GM18951 (cell line): ENCODE measurements around the gene YTHDC2.

Source experiments
- POLR2A ChIP-seq: IDR thresholded peaks from 4 replicates; pipeline ENCODE4 v1.6.1; 2011; ENCODE audit warnings: mild to moderate bottlenecking; ENCODE audit not compliant: insufficient read length, insufficient read depth; ENCODE audit errors: extremely low read depth
- in situ Hi-C: fragments of 300-500 bp; cut with MboI; formaldehyde crosslinking; loops from one replicate; pipeline ENCODE4 v1.12.0; 2022; ENCODE audit warnings: low sequenced_read_pairs, mixed read lengths, inconsistent platforms; ENCODE audit not compliant: unreplicated experiment

YTHDC2 gene

DNA sequence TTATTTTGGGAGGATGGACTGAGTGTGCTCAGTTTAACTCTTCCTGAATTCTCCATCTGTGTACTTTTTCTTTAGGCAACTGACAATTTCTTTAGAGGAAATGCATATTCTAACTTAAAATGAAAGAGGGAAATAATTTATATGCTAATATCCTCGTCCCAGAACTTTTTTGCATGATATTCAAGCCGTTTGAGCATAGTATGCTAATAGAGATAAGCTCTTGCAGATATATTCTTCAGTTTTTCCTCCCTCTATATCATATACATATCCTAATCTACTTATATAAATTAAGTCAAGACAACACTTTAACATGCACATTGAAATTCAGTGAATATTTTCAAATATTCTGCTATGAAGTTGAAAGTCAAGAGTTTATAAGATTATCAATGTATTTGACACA is 84.7 kb downstream of the YTHDC2 start:
- in situ Hi-C loops, result no loop called here
- no peak for TF ChIP-seq POLR2A

- in situ Hi-C loops, result no loop called here
- no peak for TF ChIP-seq POLR2A
Observed at GRCh38 chr5:113598926-113599325, 85.4 kb downstream of the YTHDC2 start.

DNA sequence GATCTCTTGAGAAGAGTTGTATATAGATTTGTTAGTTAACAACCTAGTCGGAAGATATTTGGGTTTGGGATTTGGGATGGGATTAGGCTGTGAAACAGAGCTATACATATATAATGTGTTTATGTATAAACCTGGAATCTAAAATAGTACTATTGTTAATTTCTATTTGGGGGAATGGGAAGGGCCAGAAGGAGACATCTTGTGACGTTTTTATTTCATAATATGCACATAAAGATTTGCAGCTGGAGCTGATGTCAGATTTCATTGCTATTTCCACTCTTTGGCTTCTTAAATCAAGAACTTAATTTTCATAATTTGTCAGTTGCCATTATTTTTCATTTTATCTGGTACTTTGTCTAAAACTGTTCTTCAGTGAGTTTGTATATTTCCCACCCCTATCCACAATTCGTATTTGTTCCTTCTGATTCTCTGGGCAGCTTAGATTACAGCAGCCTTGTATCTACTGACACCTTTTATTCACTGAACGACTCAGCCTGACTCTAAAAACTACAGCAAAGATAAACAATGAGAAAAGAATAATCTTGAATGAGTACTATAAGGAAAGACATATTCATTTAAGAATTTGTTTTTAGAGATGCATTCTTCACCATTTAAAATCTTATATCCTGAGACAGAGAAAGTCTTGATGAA is 86.9 kb downstream of the YTHDC2 start:
- TF ChIP-seq POLR2A, result no peak
- in situ Hi-C loops, result loop anchor here (25.0 kb wide), 1 partner anchor 238 kb away; no protein-coding TSS in a partner anchor

DNA sequence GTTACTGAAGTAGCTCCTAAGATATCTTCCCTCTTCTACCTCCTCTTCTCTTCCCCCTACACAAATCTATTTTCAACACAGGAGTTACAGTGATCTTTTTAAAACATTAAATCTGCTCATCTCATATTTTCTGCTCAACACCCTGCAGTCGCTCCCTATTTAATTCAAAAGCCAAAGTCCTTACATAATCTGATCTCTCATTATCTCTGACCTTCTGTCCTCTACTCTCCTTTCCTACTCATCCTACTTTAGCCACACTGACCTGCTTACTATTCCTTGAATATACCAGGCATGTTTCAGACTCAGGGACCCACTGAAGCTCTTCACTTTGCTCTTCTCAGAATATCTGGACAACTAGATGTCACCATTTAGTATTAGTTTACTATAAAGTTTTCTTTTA is 87.9 kb downstream of the YTHDC2 start:
- no peak for TF ChIP-seq POLR2A
- in situ Hi-C loops, result loop anchor here (25.0 kb wide), 1 partner anchor 239 kb away; no protein-coding TSS in a partner anchor

DNA sequence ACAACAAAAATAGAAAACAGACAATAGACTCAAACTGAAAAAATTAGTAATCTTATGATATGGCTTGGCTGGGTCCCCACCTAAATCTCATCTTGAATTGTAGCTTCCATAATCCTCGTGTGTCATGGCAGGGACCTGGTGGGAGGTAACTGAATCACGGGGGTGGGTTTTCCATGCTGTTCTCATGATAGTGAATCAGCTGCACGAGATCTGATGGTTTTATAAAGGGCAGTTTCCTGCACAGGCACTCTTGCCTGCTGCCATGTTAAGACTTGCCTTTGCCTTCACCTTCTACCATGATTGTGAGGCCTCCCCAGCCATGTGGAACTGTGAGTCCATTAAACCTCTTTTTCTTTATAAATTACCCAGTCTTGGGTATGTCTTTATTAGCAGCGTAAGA is 89.8 kb downstream of the YTHDC2 start:
- in situ Hi-C loops, result loop anchor here (25.0 kb wide), 1 partner anchor 241 kb away; no protein-coding TSS in a partner anchor

- TF ChIP-seq POLR2A, result no peak
- in situ Hi-C loops, result loop anchor here (25.0 kb wide), 1 partner anchor 244 kb away; no protein-coding TSS in a partner anchor
Observed at GRCh38 chr5:113606298-113607134, 93.0 kb downstream of the YTHDC2 start.

- in situ Hi-C loops, result loop anchor here (25.0 kb wide), 1 partner anchor 245 kb away; no protein-coding TSS in a partner anchor
Observed at GRCh38 chr5:113607361-113607760, 93.9 kb downstream of the YTHDC2 start.

DNA sequence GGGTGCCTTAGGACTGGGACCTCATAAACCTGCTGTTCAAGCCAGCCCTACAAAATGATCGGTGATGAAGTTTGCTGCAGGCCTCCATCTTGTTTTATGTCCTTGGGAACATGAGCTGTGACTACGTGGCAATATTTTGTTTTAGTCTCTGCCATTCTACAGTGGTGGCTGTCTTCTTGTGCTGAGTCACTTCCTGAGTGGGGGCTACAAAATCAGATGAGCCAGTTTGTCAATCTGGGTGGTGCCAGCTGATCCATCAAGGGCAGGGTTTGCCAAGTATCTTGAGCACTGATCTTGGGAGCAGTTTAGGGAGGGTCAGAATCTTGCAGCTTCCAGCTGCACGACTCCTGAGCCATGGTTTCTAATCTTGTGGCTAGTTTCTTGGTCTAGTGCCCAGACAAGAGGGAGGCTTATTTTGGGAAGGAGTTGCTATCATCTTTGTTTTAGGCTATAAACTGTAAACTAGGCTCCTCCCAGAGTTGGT is 94.7 kb downstream of the YTHDC2 start:
- TF ChIP-seq POLR2A, result no peak
- in situ Hi-C loops, result loop anchor here (25.0 kb wide), 1 partner anchor 246 kb away; no protein-coding TSS in a partner anchor

More at GRCh38 chr5:113607361-113607760, 93.9 kb downstream of the YTHDC2 start:
- TF ChIP-seq POLR2A, result no peak

DNA sequence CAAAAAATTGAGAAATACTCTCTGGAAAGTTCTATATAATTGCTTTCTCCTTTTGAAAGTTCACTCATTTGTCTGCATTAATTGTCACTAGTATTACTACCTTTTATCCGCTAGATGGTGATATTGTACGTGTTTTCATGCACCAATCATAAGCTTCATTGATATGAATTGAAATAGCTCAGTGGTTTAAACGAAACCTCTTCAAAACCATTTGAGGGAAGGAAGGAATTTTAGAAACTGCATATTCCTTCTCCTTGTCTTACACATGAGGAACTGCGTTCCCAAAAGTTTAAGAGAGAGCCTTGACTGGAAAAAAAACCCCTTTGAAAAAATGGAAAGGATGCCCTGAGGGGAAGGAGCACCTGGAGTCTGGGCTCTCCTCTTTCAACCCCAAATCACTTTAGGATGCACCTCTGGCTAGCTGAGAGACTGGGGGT is 98.6 kb downstream of the YTHDC2 start:
- TF ChIP-seq POLR2A, result no peak
- in situ Hi-C loops, result loop anchor here (25.0 kb wide), 1 partner anchor 250 kb away; no protein-coding TSS in a partner anchor

DNA sequence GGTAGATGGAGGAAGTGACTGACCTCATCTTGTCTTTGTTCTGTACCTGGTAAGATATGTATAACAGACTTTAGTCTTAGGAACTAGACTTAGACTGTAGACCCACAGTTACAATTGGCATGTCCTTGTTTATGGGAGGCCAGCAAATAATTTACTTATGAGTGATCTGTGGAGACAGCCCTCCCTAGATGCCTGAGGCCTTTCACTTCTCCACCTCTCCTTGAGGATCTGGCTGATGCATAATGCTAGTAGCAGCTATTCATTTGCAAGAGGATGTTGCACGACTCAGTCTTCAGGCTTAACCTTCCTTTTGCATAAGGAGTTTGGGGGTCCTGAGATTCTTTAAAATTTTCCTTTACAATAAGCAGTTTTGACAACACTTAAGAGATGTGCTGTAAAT is 100.7 kb downstream of the YTHDC2 start:
- in situ Hi-C loops, result loop anchor here (25.0 kb wide), 1 partner anchor 252 kb away; no protein-coding TSS in a partner anchor
- no peak for TF ChIP-seq POLR2A

DNA sequence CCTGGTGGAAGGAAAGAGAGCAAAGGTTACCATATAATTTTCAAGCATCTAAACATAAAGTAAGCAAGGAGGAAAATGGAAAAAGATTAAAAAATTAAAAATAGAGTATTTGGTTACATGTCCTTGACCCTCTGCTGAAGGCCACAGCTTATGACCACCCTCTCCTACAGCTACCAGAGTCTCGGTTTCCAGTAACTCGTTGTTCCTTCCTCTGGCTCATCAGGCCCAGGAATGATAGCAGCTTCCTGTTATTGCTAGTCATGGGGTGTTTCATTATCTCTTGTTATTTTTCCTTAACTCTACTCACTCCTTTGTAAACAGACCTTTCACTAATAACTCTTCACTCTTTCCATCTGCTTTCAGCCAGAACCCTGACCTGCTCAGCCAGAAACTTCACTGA is 102.2 kb downstream of the YTHDC2 start:
- no peak for TF ChIP-seq POLR2A
- in situ Hi-C loops, result loop anchor here (25.0 kb wide), 1 partner anchor 253 kb away; no protein-coding TSS in a partner anchor

- in situ Hi-C loops, result loop anchor here (25.0 kb wide), 1 partner anchor 255 kb away; no protein-coding TSS in a partner anchor
- TF ChIP-seq POLR2A, result no peak
Observed at GRCh38 chr5:113617191-113617796, 103.8 kb downstream of the YTHDC2 start.

DNA sequence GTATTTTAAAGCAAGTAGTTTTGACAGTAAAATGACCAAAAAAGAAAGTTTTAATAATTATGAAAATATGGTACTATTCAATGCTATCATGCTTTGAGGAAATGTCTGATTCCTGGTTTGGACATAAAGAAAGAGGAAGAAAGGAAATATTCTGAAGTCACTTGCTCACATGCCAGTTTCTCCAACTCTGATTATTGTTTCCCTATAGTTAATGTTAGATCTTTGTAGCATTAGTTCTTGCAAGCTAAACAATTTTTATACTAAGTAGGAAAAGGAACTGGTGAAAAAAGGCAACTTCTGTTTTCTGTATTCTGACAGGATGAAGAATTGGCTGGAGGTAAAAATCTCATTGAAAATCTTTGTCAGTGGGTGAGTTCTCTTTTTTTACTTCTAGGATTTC is 119.5 kb downstream of the YTHDC2 start:
- in situ Hi-C loops, result no loop called here
- no peak for TF ChIP-seq POLR2A
